CD4-positive, alpha-beta T cell (primary cell): ENCODE measurements around the gene DENND5B. TPM values are rescaled to one million over a fixed set of nuclear protein-coding genes. Genes with fewer than 3 reads are reported as not detected.

ENCODE experiments used
- ATAC-seq: fragments of 200-7000 bp; cut with Tn5 transposase; one replicate; pipeline ENCODE4 v1.10.0; 2022; ENCODE audit warnings: mild to moderate bottlenecking; ENCODE audit not compliant: poor library complexity
- CTCF ChIA-PET: fragments of 350-600 bp; sonication (Branson Sonifier 250); formaldehyde crosslinking; loops from one replicate; lab custom pipeline; 2021; ENCODE audit warnings: antibody characterized with exemption, inconsistent platforms; lab: Charles Lee
- POLR2A ChIA-PET: fragments of 350-600 bp; sonication (Branson Sonifier 250); formaldehyde crosslinking; loops from one replicate; lab custom pipeline; 2021; ENCODE audit warnings: antibody characterized with exemption, inconsistent platforms; lab: Charles Lee
- DNase-seq, 14 experiments: peaks; one replicate each; pipeline ENCODE4 v3.0.0-alpha.2; 2013 to 2020; ENCODE audit warnings: mixed read lengths in 2 of 14
- H3K27ac ChIP-seq, 2 donors: one replicate each; pipeline versions ENCODE4 v1.5.1 to v1.7.0; 2013; ENCODE audit warnings: low read length in 2 of 2, low read depth in 1 of 2, mild to moderate bottlenecking in 1 of 2
- H3K27me3 ChIP-seq, 2 experiments: 1 replicate in 1 of 2; 2 replicates in 1 of 2; pipeline versions ENCODE4 v1.6.1 to v1.7.0; 2013; ENCODE audit warnings: low read length in 2 of 2, control low read depth in 1 of 2, mild to moderate bottlenecking in 1 of 2, moderate library complexity in 1 of 2; ENCODE audit not compliant: insufficient read depth in 2 of 2, control insufficient read depth in 1 of 2
- H3K36me3 ChIP-seq: one replicate; pipeline ENCODE4 v1.6.1; 2013; ENCODE audit warnings: low read length, control low read depth; ENCODE audit not compliant: insufficient read depth
- H3K4me1 ChIP-seq: one replicate; pipeline ENCODE4 v1.6.1; 2013; ENCODE audit warnings: low read length, control low read depth; ENCODE audit not compliant: insufficient read depth
- H3K4me3 ChIP-seq: one replicate; pipeline ENCODE4 v1.5.1; 2013; ENCODE audit warnings: mild to moderate bottlenecking, low read length, moderate library complexity
- H3K9me3 ChIP-seq, 2 experiments: 1 replicate in 1 of 2; 2 replicates in 1 of 2; pipeline versions ENCODE4 v1.6.1 to v1.7.0; 2013; ENCODE audit warnings: low read length in 2 of 2, mild to moderate bottlenecking in 2 of 2, control low read depth in 1 of 2, moderate library complexity in 1 of 2; ENCODE audit not compliant: control insufficient read depth in 1 of 2, insufficient read depth in 1 of 2
- H3K27ac Mint-ChIP-seq: one replicate; pipeline ENCODE4 v1.8.0; 2020; ENCODE audit warnings: mixed read lengths
- H3K27me3 Mint-ChIP-seq: one replicate; pipeline ENCODE4 v1.8.0; 2021; ENCODE audit warnings: mixed read lengths
- H3K36me3 Mint-ChIP-seq: one replicate; pipeline ENCODE4 v1.8.0; 2021; ENCODE audit warnings: low read depth, mixed read lengths
- H3K4me1 Mint-ChIP-seq: one replicate; pipeline ENCODE4 v1.8.0; 2021; ENCODE audit warnings: low read depth, mixed read lengths
- H3K4me3 Mint-ChIP-seq: one replicate; pipeline ENCODE4 v1.8.0; 2020; ENCODE audit warnings: mild to moderate bottlenecking, mixed read lengths
- H3K9me3 Mint-ChIP-seq: one replicate; pipeline ENCODE4 v1.8.0; 2020; ENCODE audit warnings: mixed read lengths
- intact Hi-C, 2 experiments: fragments of 100-400 bp; cut with DNase I in 1 of 2; cut with micrococcal nuclease in 1 of 2; formaldehyde crosslinking; loops; one replicate each; pipeline versions ENCODE4 v1.15.1 to v1.9.0; 2023 to 2025; cut with DNase I, micrococcal nuclease
- total RNA-seq, 174 experiments: library from RNA in 2 of 174; stranded (reverse) in 2 of 174; gene quantifications; one replicate each; pipeline ENCODE4 v1.2.3 and lab custom pipeline; 2021 to 2026
- TF ChIP-seq, protein P1 (sequence below): fragments of 200-600 bp; IDR thresholded peaks from one replicate; pipeline ENCODE4 v1.8.0; 2022; ENCODE audit warnings: antibody characterized with exemption, mild to moderate bottlenecking

DENND5B gene
- total RNA-seq, 2 experiments from 2014 or later, result 0.22 to 0.25 TPM

DNA sequence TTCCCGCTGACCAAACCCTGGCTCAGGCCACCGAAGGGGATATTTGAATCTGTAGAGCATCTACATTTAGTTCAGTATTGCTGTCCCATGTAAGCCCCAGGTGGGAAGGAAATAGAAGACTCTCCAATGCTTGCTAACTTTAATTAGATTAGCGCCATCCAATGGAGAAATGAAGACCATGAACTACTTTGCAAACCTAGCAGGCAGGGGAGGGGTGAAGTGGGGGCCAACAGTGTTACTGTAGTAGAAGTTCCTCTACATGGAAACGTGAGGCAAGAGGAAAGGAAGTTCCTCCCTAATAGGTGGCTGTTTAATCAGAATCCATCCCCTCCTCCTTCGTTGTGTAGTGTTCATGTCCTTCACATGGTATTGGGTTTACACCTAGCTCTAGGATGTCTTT lies 9.3 kb upstream of the DENND5B start:
- TF ChIP-seq, protein P1, sequence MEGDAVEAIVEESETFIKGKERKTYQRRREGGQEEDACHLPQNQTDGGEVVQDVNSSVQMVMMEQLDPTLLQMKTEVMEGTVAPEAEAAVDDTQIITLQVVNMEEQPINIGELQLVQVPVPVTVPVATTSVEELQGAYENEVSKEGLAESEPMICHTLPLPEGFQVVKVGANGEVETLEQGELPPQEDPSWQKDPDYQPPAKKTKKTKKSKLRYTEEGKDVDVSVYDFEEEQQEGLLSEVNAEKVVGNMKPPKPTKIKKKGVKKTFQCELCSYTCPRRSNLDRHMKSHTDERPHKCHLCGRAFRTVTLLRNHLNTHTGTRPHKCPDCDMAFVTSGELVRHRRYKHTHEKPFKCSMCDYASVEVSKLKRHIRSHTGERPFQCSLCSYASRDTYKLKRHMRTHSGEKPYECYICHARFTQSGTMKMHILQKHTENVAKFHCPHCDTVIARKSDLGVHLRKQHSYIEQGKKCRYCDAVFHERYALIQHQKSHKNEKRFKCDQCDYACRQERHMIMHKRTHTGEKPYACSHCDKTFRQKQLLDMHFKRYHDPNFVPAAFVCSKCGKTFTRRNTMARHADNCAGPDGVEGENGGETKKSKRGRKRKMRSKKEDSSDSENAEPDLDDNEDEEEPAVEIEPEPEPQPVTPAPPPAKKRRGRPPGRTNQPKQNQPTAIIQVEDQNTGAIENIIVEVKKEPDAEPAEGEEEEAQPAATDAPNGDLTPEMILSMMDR, result no peak
- no peak for ATAC-seq

DNA sequence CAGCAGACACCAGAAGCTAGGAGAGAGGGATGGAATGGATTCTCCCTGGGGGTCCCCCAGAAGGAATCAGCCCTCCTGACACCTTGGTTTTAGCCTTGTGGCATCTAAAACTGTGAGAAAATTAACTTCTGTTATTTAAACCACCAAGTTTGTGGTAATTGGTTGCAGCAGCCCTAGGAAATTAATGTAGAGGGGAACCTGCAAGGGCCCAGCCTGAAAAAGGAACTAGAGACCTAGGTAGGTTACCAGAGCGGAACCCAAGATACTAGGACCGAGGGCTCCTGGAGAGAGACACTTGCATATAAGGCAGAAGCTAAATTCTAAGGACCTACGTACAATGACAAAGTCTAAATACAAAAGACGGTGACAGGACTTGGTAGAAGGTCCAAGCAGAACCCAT lies 8.1 kb upstream of the DENND5B start:
- no peaks in the 10 kb centered on the region for H3K36me3 ChIP-seq
- H3K4me1 Mint-ChIP-seq, result no peaks in the 10 kb centered on the region
- ATAC-seq (no peak), DNase-seq (peak in 1 of 14 experiments; percentile 3)
- POLR2A ChIA-PET, result no interaction called here
- no peak overlapping the region for H3K27ac Mint-ChIP-seq
- no peaks in the 10 kb centered on the region for H3K36me3 Mint-ChIP-seq
- peaks cover 5 to 9% of the 10 kb centered on the region in 2 experiments for H3K27me3 ChIP-seq
- intact Hi-C loops, result no loop called here
- CTCF ChIA-PET, result no interaction called here
- peaks cover 34% of the 10 kb centered on the region for H3K27me3 Mint-ChIP-seq
- no peak overlapping the region for H3K27ac ChIP-seq
- TF ChIP-seq, protein P1, result no peak
- H3K4me3 ChIP-seq, result no peak overlapping the region
- no peaks in the 10 kb centered on the region for H3K9me3 ChIP-seq
- no peaks in the 10 kb centered on the region for H3K9me3 Mint-ChIP-seq
- no peak overlapping the region for H3K4me3 Mint-ChIP-seq
- no peaks in the 10 kb centered on the region for H3K4me1 ChIP-seq

More for the DNA sequence above, 9.3 kb upstream of the DENND5B start:
- Histone ChIP-seq H3K27ac (no peak overlapping the region), H3K36me3 (no peaks in the 10 kb centered on the region), H3K4me3 (no peak overlapping the region), H3K9me3 (no peaks in the 10 kb centered on the region), H3K4me1 (no peaks in the 10 kb centered on the region), H3K27me3 (peaks cover 0 to 11% of the 10 kb centered on the region in 2 experiments)
- Mint-ChIP-seq H3K9me3 (no peaks in the 10 kb centered on the region), H3K27me3 (peaks cover 34% of the 10 kb centered on the region), H3K36me3 (no peaks in the 10 kb centered on the region), H3K27ac (no peak overlapping the region), H3K4me1 (no peaks in the 10 kb centered on the region), H3K4me3 (no peak overlapping the region)
- DNase-seq, result no peak
- intact Hi-C loops, result no loop called here
- CTCF ChIA-PET, result no interaction called here
- POLR2A ChIA-PET, result no interaction called here

DNA sequence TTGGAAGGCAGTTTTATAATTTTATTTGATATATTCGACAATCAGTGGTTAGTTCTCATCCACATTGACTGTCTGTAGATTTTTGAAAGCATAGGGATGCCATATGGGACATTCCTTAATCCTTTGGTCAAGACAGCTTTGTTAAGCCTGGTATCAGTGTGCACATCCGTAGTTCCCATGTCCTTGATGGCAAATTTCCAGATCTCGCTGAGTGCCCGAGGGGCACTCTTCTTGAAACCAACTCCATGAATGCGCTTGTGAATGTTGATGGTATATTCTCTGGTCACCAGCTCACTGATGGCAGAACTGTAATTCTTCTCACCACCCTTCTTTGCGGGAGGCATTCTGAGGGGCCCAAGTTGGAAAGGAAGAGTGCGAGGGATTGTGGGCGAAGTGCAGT lies 6.1 kb upstream of the DENND5B start:
- POLR2A ChIA-PET, result no interaction called here
- H3K4me3 ChIP-seq, result no peak overlapping the region
- TF ChIP-seq, protein P1, result no peak
- Mint-ChIP-seq H3K27ac (no peak overlapping the region), H3K27me3 (peaks cover 47% of the 10 kb centered on the region), H3K4me1 (no peaks in the 10 kb centered on the region), H3K36me3 (no peaks in the 10 kb centered on the region), H3K9me3 (no peaks in the 10 kb centered on the region), H3K4me3 (no peak overlapping the region)
- H3K9me3 ChIP-seq, result no peaks in the 10 kb centered on the region
- DNase-seq (no peak), ATAC-seq (no peak)
- no peaks in the 10 kb centered on the region for H3K36me3 ChIP-seq
- no peak overlapping the region for H3K27ac ChIP-seq
- H3K27me3 ChIP-seq, result peaks cover 12% of the 10 kb centered on the region in 2 experiments
- intact Hi-C loops, result no loop called here
- CTCF ChIA-PET, result interaction anchor here (1.0 kb wide), 1 partner anchor 8 kb away, joined by 3 read pairs; no protein-coding TSS in a partner anchor
- no peaks in the 10 kb centered on the region for H3K4me1 ChIP-seq
